HEK293T (cell line): ENCODE data around the gene BSN.

Experiments used
- CTCF ChIA-PET: fragments of 350-600 bp; formaldehyde crosslinking; extraction: SDS; loops from one replicate; lab custom pipeline; 2021; ENCODE audit warnings: antibody characterized with exemption, inconsistent platforms; lab: Yijun Ruan, JAX
- POLR2A ChIA-PET: fragments of 350-600 bp; formaldehyde crosslinking; extraction: SDS; loops from one replicate; lab custom pipeline; 2020; ENCODE audit warnings: antibody characterized with exemption, inconsistent platforms; lab: Yijun Ruan, JAX
- DNase-seq: peaks from one replicate; pipeline ENCODE4 v3.0.0; 2012; ENCODE audit warnings: mixed read lengths; ENCODE audit errors: extremely low spot score
- ARNT ChIP-seq: fragments of 450-650 bp; IDR thresholded peaks from 2 replicates; pipeline ENCODE4 v1.6.1; 2017; ENCODE audit warnings: mild to moderate bottlenecking
- BHLHE40 ChIP-seq: fragments of 450-650 bp; IDR thresholded peaks from 2 replicates; pipeline ENCODE4 v1.6.1; 2016; ENCODE audit warnings: mild to moderate bottlenecking, moderate library complexity, borderline replicate concordance
- CTBP1 ChIP-seq: fragments of 450-650 bp; IDR thresholded peaks from 2 replicates; pipeline ENCODE4 v1.6.1; 2016; ENCODE audit warnings: borderline replicate concordance
- ELF4 ChIP-seq: fragments of 450-650 bp; IDR thresholded peaks from 2 replicates; pipeline ENCODE4 v1.6.1; 2017; ENCODE audit warnings: antibody characterized with exemption
- FOXA1 ChIP-seq: fragments of 450-650 bp; IDR thresholded peaks from 2 replicates; pipeline ENCODE4 v1.6.1; 2016; ENCODE audit warnings: mild to moderate bottlenecking
- FOXK2 ChIP-seq: fragments of 450-650 bp; IDR thresholded peaks from 2 replicates; pipeline ENCODE4 v1.6.1; 2016; ENCODE audit warnings: mild to moderate bottlenecking
- FOXM1 ChIP-seq: fragments of 450-650 bp; IDR thresholded peaks from 2 replicates; pipeline ENCODE4 v1.6.1; 2017; ENCODE audit warnings: mild to moderate bottlenecking, borderline replicate concordance
- HDGF ChIP-seq: fragments of 450-650 bp; IDR thresholded peaks from 2 replicates; pipeline ENCODE4 v1.6.1; 2017; ENCODE audit warnings: antibody characterized with exemption, borderline replicate concordance
- L3MBTL2 ChIP-seq: fragments of 450-650 bp; conservative IDR thresholded peaks from 2 replicates; pipeline ENCODE4 v1.6.1; 2016; ENCODE audit warnings: mild to moderate bottlenecking
- LEF1 ChIP-seq: fragments of 450-650 bp; IDR thresholded peaks from 2 replicates; pipeline ENCODE4 v1.6.1; 2017; ENCODE audit warnings: mild to moderate bottlenecking, borderline replicate concordance
- NFRKB ChIP-seq: fragments of 450-650 bp; IDR thresholded peaks from 2 replicates; pipeline ENCODE4 v1.6.1; 2016; ENCODE audit warnings: mild to moderate bottlenecking, moderate library complexity
- PKNOX1 ChIP-seq: fragments of 450-650 bp; IDR thresholded peaks from 2 replicates; pipeline ENCODE4 v1.6.1; 2016
- SP1 ChIP-seq: fragments of 450-650 bp; IDR thresholded peaks from 2 replicates; pipeline ENCODE4 v1.6.1; 2017
- SUZ12 ChIP-seq: fragments of 450-650 bp; IDR thresholded peaks from 2 replicates; pipeline ENCODE4 v1.6.1; 2016; ENCODE audit warnings: mild to moderate bottlenecking
- TARDBP ChIP-seq: fragments of 450-650 bp; IDR thresholded peaks from 2 replicates; pipeline ENCODE4 v1.6.1; 2016
- ZNF384 ChIP-seq: fragments of 450-650 bp; IDR thresholded peaks from 2 replicates; pipeline ENCODE4 v1.6.1; 2016

The BSN gene

GRCh38 chr3:49653621-49654020 lies 99.3 kb downstream of the BSN start:
- no peak for TF ChIP-seq ARNT
- no peak for TF ChIP-seq HDGF
- no peak for TF ChIP-seq NFRKB
- no peak for TF ChIP-seq ELF4
- TF ChIP-seq FOXM1 = no peak
- TF ChIP-seq LEF1 = no peak
- no peak for TF ChIP-seq ZNF384
- no peak for TF ChIP-seq SP1
- no peak for TF ChIP-seq L3MBTL2
- no peak for TF ChIP-seq CTBP1
- TF ChIP-seq SUZ12 = no peak
- TF ChIP-seq TARDBP = no peak
- ChIA-PET CTCF (no interaction called here), POLR2A (no interaction called here)
- DNase-seq = no peak

DNA sequence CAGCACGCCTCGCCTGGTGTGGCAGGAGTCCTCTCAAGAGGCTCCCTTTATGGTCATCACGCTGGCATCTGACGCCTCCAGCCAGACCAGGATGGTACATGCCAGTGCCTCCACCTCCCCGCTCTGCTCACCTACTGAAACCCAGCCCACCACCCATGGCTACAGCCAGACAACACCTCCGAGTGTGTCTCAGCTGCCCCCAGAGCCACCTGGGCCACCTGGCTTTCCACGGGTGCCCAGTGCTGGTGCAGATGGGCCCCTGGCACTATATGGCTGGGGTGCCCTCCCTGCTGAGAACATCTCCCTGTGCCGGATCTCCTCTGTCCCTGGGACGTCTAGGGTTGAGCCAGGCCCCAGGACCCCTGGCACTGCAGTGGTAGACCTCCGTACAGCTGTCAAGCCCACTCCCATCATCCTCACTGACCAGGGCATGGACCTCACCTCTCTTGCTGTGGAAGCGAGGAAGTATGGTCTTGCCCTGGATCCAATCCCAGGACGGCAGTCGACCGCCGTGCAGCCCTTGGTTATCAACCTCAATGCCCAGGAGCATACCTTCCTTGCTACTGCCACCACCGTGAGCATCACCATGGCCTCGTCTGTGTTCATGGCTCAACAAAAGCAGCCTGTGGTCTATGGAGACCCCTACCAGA lies 100.0 kb downstream of the BSN start:
- POLR2A ChIA-PET = no interaction called here
- no peak for DNase-seq
- TF ChIP-seq FOXM1 = no peak
- TF ChIP-seq ARNT = no peak
- TF ChIP-seq PKNOX1 = no peak
- TF ChIP-seq BHLHE40 = no peak
- TF ChIP-seq HDGF = no peak
- CTCF ChIA-PET = no interaction called here

- DNase-seq = no peak
- POLR2A ChIA-PET = interaction anchor here (0.7 kb wide), 1 partner anchor 13 kb away, joined by 4 read pairs; no protein-coding TSS in a partner anchor
- TF ChIP-seq NFRKB (no peak), LEF1 (no peak), ZNF384 (no peak), BHLHE40 (no peak), TARDBP (no peak), ELF4 (no peak), ARNT (no peak), FOXA1 (no peak), FOXM1 (no peak), SUZ12 (no peak), PKNOX1 (no peak), HDGF (no peak), L3MBTL2 (no peak), CTBP1 (no peak), SP1 (no peak)
- CTCF ChIA-PET = no interaction called here
Measured at GRCh38 chr3:49654955-49655556, 100.8 kb downstream of the BSN start.

- CTCF ChIA-PET = no interaction called here
- TF ChIP-seq LEF1 (no peak), HDGF (no peak), ELF4 (no peak), NFRKB (no peak), ARNT (no peak), TARDBP (no peak), L3MBTL2 (no peak), CTBP1 (no peak), SP1 (no peak), FOXA1 (no peak), ZNF384 (no peak), FOXK2 (no peak), PKNOX1 (no peak), BHLHE40 (no peak), FOXM1 (no peak), SUZ12 (no peak)
- no peak for DNase-seq
- POLR2A ChIA-PET = no interaction called here
Measured at GRCh38 chr3:49655731-49656285, 101.5 kb downstream of the BSN start.

- POLR2A ChIA-PET = no interaction called here
- CTCF ChIA-PET = no interaction called here
- no peak for DNase-seq
- TF ChIP-seq ARNT (no peak), HDGF (no peak)
Measured at GRCh38 chr3:49656541-49657112, 102.3 kb downstream of the BSN start.

- DNase-seq = no peak
- ChIA-PET POLR2A (no interaction called here), CTCF (no interaction called here)
- TF ChIP-seq SP1 = no peak
- TF ChIP-seq CTBP1 = no peak
- no peak for TF ChIP-seq BHLHE40
- TF ChIP-seq FOXA1 = no peak
- no peak for TF ChIP-seq ARNT
- no peak for TF ChIP-seq FOXM1
- TF ChIP-seq NFRKB = no peak
- no peak for TF ChIP-seq HDGF
Measured at GRCh38 chr3:49657208-49657915, 103.1 kb downstream of the BSN start.
